Uterus (tissue), 4 donors: ENCODE results near the gene MICOS13. TPM values are rescaled to one million over a fixed set of nuclear protein-coding genes. Genes with fewer than 3 reads are reported as not detected.
"Not testable (repeated sequence)": the region's sequence is repeated elsewhere in the genome, so short reads cannot be mapped to it uniquely, and the experiment has no call there.

Source experiments
- DNase-seq, 2 donors: peaks; one replicate each; pipeline ENCODE4 v3.0.0-alpha.2; 2019 to 2020
- H3K27ac ChIP-seq, 2 donors: fragments of 200-600 bp; sonication (generic); 1 replicate in 1 of 2; 2 replicates in 1 of 2; pipeline ENCODE4 v1.5.1; 2016 to 2018
- H3K27me3 ChIP-seq, 2 donors: fragments of 200-600 bp; sonication (generic); one replicate each; pipeline ENCODE4 v1.5.1; 2018 to 2019; ENCODE audit warnings: control low read depth in 1 of 2
- H3K36me3 ChIP-seq, 2 donors: fragments of 200-600 bp; sonication (generic); one replicate each; pipeline ENCODE4 v1.5.1; 2019; ENCODE audit warnings: control low read depth in 1 of 2
- H3K4me1 ChIP-seq, 2 donors: fragments of 200-600 bp; sonication (generic); one replicate each; pipeline ENCODE4 v1.5.1; 2018 to 2019; ENCODE audit warnings: control low read depth in 1 of 2
- H3K4me3 ChIP-seq, 2 donors: fragments of 200-600 bp; sonication (generic); 1 replicate in 1 of 2; 2 replicates in 1 of 2; pipeline ENCODE4 v1.5.1; 2018 to 2019; ENCODE audit warnings: mild to moderate bottlenecking in 1 of 2
- H3K9me3 ChIP-seq, 2 donors: fragments of 200-600 bp; sonication (generic); one replicate each; pipeline ENCODE4 v1.5.1; 2019; ENCODE audit warnings: control low read depth in 1 of 2
- POLR2A ChIP-seq, 2 donors: fragments of 450-650 bp; IDR thresholded peaks; one replicate each; pipeline ENCODE4 v1.6.1; 2016; ENCODE audit warnings: antibody characterized with exemption in 2 of 2, mild to moderate bottlenecking in 1 of 2, moderate library complexity in 1 of 2
- intact Hi-C: fragments of 100-400 bp; cut with DNase I; formaldehyde crosslinking; loops from one replicate; pipeline ENCODE4 v1.15.1; 2023; ENCODE audit warnings: low total_unique reads
- total RNA-seq, 4 donors: library from RNA; depleted of rRNA in 3 of 4; stranded (reverse); fragments of >200 nt in 3 of 4; gene quantifications; one replicate each; pipeline versions ENCODE4 v1.1.0 to v1.2.4, GENCODE V29; 2014 to 2023
- TF ChIP-seq, protein P1 (sequence below), 4 experiments: fragments of 200-600 bp in 2 of 4; fragments of 450-650 bp in 2 of 4; sonication (generic) in 2 of 4; IDR thresholded peaks; one replicate each; pipeline ENCODE4 v1.5.1; 2016 to 2019; ENCODE audit warnings: antibody characterized with exemption in 4 of 4, mild to moderate bottlenecking in 2 of 4, moderate library complexity in 1 of 4
- donor health status: DM: yes; HTN: yes; CAD: no.

The MICOS13 gene
- total RNA-seq, 4 donors from 2014 or later: 2.8 to 36.7 (median 21.1) TPM

DNA sequence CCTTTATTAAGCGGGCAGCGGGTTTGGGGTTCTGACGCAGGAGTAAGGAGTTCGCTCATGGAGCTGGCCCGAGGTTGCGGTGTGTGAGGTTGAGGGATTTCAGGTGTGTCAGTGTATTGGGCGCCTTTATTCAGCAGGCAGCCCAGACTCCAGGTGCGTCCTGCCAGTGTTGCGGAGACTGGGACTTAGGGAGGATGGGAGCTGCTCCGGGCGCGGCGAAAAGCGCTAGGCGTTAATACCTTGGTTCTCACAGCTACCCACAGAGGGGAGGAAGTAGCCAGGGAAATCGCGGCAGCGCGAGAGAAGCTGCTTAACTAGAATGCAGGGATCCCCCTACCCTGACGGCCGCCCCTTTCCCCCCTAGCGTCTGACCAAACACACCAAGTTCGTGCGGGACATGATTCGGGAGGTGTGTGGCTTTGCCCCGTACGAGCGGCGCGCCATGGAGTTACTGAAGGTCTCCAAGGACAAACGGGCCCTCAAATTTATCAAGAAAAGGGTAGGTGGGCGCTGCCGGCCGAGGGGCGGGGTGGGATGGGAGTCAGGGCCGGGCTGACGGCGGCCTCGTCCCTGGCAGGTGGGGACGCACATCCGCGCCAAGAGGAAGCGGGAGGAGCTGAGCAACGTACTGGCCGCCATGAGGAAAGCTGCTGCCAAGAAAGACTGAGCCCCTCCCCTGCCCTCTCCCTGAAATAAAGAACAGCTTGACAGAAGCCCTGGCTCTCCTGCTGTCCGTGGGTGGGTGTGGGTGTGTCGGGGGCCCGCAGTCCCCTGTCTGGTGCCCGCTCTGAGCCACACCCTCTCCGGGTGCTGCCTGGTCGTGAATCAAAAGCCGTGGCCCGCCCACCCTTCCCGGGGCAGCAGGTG, 10.9 kb upstream of the MICOS13 start:
- Histone ChIP-seq H3K9me3 (no peaks in the 10 kb centered on the region), H3K27me3 (no peaks in the 10 kb centered on the region), H3K4me1 (peaks cover 0 to 6% of the 10 kb centered on the region in 2 donors), H3K36me3 (no peaks in the 10 kb centered on the region), H3K27ac (peak overlapping the region; percentile 89 to 90), H3K4me3 (peak overlapping the region; percentile 55 to 62)
- no peak for TF ChIP-seq POLR2A (IDR thresholded peaks at IDR 0.05)
- TF ChIP-seq, protein P1, sequence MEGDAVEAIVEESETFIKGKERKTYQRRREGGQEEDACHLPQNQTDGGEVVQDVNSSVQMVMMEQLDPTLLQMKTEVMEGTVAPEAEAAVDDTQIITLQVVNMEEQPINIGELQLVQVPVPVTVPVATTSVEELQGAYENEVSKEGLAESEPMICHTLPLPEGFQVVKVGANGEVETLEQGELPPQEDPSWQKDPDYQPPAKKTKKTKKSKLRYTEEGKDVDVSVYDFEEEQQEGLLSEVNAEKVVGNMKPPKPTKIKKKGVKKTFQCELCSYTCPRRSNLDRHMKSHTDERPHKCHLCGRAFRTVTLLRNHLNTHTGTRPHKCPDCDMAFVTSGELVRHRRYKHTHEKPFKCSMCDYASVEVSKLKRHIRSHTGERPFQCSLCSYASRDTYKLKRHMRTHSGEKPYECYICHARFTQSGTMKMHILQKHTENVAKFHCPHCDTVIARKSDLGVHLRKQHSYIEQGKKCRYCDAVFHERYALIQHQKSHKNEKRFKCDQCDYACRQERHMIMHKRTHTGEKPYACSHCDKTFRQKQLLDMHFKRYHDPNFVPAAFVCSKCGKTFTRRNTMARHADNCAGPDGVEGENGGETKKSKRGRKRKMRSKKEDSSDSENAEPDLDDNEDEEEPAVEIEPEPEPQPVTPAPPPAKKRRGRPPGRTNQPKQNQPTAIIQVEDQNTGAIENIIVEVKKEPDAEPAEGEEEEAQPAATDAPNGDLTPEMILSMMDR (IDR thresholded peaks at IDR 0.05): no peak
- intact Hi-C loops: no loop called here
- DNase-seq: peak; percentile 68 to 77

DNA sequence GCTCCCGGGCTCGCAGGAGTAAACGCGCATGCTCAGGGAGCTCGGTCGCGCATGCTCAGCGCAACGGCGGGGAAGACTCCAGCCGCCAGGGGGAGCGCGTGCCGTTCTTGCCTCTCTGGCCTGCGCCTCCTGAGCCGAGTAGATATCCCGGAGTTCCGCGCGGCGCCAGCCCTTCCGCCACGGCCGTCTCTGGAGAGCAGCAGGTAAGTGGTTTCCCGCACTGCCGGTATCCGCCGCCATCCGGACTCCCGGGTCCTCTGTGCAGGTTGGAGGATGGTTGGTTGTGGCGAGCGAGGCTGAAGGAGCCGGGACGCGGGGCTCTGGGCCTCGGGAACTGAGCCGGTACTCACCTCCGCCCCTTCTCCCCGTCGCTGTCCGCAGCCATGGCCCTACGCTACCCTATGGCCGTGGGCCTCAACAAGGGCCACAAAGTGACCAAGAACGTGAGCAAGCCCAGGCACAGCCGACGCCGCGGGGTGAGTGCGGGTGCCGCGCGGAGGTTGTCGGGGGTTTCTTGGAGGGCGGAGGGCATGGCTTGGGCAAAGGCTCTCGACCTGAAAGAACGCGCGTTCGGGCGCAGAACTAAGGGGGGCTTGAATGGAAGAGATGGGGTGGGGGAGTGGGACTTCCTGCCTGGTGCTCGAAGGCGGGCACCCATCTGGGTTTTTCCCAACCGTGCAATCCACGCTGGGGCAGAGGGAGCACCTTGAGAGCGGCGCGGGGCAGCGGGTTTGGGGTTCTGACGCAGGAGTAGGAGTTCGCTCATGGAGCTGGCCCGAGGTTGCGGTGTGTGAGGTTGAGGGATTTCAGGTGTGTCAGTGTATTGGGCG, 10.0 kb upstream of the MICOS13 start, which contains the start of gene RPL36:
TSS of gene RPL36 (plus strand) at position 171 of the 830 bp plus-strand sequence. CDS start at position 384, 213 bp downstream.
- Histone ChIP-seq H3K4me3 (peak within 1 kb of the TSS; percentile 55 to 62), H3K4me1 (peaks cover 0 to 6% of the 10 kb centered on the region in 2 donors), H3K27ac (peak within 1 kb of the TSS; percentile 89 to 90), H3K9me3 (no peaks in the 10 kb centered on the region), H3K36me3 (no peaks in the 10 kb centered on the region), H3K27me3 (no peaks in the 10 kb centered on the region)
- peak; percentile 64 to 90 for TF ChIP-seq POLR2A (IDR thresholded peaks at IDR 0.05)
- TF ChIP-seq, protein P1 (IDR thresholded peaks at IDR 0.05): peak; percentile 97 to 99 (median 98)
- intact Hi-C loops: no loop called here
- DNase-seq: peak; percentile 97 to 99

DNA sequence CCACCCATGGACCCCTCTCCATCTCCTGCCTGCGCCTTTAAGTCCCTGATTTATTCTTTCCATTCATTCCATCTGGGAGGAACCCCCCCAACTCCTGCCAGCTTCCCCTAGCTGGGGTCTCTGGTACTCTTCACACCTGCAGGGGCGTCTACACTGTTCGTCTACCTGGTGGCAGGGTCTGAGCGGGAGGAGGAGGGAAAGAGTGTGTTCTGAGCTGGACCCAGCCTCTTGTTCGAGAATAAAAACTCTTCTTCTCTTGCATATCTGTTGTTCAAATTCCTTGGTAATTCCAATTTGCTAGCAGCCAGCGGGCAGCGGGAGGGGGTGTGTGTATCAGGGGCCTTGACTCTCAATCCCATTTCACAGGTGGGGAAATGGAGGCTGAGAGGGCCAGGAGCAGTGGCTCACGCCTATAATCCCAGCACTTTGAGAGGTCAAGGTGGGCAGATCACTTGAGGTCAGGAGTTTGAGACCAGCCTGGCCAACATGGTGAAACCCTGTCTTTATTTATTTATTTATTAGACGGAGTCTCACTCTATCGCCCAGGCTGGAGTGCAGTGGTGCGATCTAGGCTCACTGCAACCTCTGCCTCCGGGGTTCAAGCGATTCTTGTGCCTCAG, 8.1 kb upstream of the MICOS13 start:
- H3K4me3 ChIP-seq, H3K27me3 ChIP-seq, DNase-seq, H3K36me3 ChIP-seq, H3K27ac ChIP-seq, H3K9me3 ChIP-seq, H3K4me1 ChIP-seq, intact Hi-C loops: not testable (repeated sequence)

DNA sequence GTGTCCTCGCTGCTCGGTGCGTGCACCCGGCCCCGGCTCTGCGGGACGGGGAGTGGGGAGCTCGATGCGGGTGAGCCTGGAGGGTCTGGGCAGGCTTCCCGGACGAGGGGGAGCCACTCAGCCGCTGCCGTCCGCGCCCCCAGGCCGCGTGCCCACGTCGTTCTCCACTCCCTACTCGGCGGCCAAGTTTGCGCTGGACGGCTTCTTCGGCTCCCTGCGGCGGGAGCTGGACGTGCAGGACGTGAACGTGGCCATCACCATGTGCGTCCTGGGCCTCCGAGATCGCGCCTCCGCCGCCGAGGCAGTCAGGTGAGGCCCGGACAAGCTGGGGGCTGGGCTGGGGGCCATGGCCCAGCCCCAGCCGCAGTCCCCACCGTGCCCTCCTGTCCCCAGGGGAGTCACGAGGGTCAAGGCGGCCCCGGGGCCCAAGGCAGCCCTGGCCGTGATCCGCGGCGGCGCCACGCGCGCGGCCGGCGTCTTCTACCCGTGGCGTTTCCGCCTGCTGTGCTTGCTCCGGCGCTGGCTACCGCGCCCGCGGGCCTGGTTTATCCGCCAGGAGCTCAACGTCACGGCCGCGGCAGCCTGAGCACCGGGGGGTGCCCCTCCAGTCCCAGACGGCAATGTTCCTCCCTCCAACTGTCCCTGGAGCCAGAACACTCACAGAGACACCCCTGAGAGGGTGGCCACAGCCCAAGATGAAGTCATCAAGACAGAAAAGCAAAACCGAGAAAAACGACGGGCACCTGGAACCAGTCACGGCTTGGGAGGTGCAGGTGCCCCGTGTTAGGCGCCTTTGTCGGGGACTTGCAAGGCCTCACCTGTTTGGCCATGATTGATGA, 7.3 kb upstream of the MICOS13 start:
- TF ChIP-seq, protein P1 (IDR thresholded peaks at IDR 0.05): no peak
- TF ChIP-seq POLR2A (IDR thresholded peaks at IDR 0.05): no peak
- Histone ChIP-seq H3K36me3 (no peaks in the 10 kb centered on the region), H3K27me3 (no peaks in the 10 kb centered on the region), H3K27ac (peak overlapping the region; percentile 56 to 78), H3K4me3 (peak overlapping the region; percentile 37 to 48), H3K4me1 (peaks cover 0 to 6% of the 10 kb centered on the region in 2 donors), H3K9me3 (no peaks in the 10 kb centered on the region)
- DNase-seq: no peak
- intact Hi-C loops: no loop called here
